ENCODE measurements around the gene SLCO4A1.

The SLCO4A1 gene

GRCh38 chr20:62639765-62640164, 2.5 kb upstream of the SLCO4A1 start:
- no peaks in the 10 kb centered on the region for H3K9me3 ChIP-seq (ENCODE audit: control insufficient read depth, low read length)
- H2BK12ac ChIP-seq (ENCODE audit: low read length in 2 of 2): no peak overlapping the region
- WGBS: 86% methylated on average over 1 of the region's 9 CpGs
- no peak overlapping the region for H2BK120ac ChIP-seq (ENCODE audit: low read depth, low read length)
- peaks cover 48% of the 10 kb centered on the region for H3K4me1 ChIP-seq (ENCODE audit: control insufficient read depth, insufficient read depth, low read depth, low read length)
- H2BK15ac ChIP-seq (ENCODE audit: low read depth, poor library complexity, severe bottlenecking): no peak overlapping the region
- H3K18ac ChIP-seq (ENCODE audit: low read depth in 1 of 2, low read length in 2 of 2): no peak overlapping the region
- no peak overlapping the region for H4K91ac ChIP-seq (ENCODE audit: low read length)
- H3K4me3 ChIP-seq (ENCODE audit: insufficient read depth in 1 of 2, low read depth in 1 of 2, low read length in 2 of 2): no peak overlapping the region
- no peak overlapping the region for H3K4me2 ChIP-seq (ENCODE audit: low read length, poor library complexity, severe bottlenecking)
- DNase-seq: no peak
- peaks cover 0 to 2% of the 10 kb centered on the region in 2 experiments for H3K36me3 ChIP-seq (ENCODE audit: control insufficient read depth in 1 of 2, insufficient read depth in 2 of 2, low read depth in 1 of 2, low read length in 2 of 2)
- H3K27me3 ChIP-seq (ENCODE audit: control insufficient read depth in 1 of 2, insufficient read depth in 1 of 2, low read length in 2 of 2): peaks cover 0 to 67% of the 10 kb centered on the region in 2 experiments
- no peak overlapping the region for H3K4ac ChIP-seq (ENCODE audit: low read depth in 1 of 2, low read length in 2 of 2)
- H3K14ac ChIP-seq (ENCODE audit: low read length in 2 of 2): no peak overlapping the region
- no peak overlapping the region for H2AK5ac ChIP-seq (ENCODE audit: low read length, severe bottlenecking)
- H3K79me1 ChIP-seq (replicated peaks; ENCODE audit: low read length, poor library complexity, severe bottlenecking): peaks cover 3% of the 10 kb centered on the region
- no peak overlapping the region for H2BK5ac ChIP-seq (ENCODE audit: low read depth, low read length, poor library complexity, severe bottlenecking)
- H2AFZ ChIP-seq (ENCODE audit: low read depth, low read length): no peak overlapping the region
- H3K27ac ChIP-seq (ENCODE audit: low read length, poor library complexity, severe bottlenecking): no peak overlapping the region
- no peak overlapping the region for H3K9ac ChIP-seq (ENCODE audit: low read length)
- no peak overlapping the region for H3K23ac ChIP-seq (ENCODE audit: low read length in 2 of 2)
- no peak overlapping the region for H4K8ac ChIP-seq (ENCODE audit: low read length)

- no peak overlapping the region for H3K4me3 ChIP-seq (ENCODE audit: insufficient read depth in 1 of 2, low read depth in 1 of 2, low read length in 2 of 2)
- no peak overlapping the region for H3K27ac ChIP-seq (ENCODE audit: low read length, poor library complexity, severe bottlenecking)
- H3K23ac ChIP-seq (ENCODE audit: low read length in 2 of 2): no peak overlapping the region
- no peak overlapping the region for H4K8ac ChIP-seq (ENCODE audit: low read length)
- H2BK12ac ChIP-seq (ENCODE audit: low read length in 2 of 2): no peak overlapping the region
- H4K91ac ChIP-seq (ENCODE audit: low read length): no peak overlapping the region
- peak overlapping the region; percentile 18 for H2AK5ac ChIP-seq (ENCODE audit: low read length, severe bottlenecking)
- no peaks in the 10 kb centered on the region for H3K9me3 ChIP-seq (ENCODE audit: control insufficient read depth, low read length)
- H2BK15ac ChIP-seq (ENCODE audit: low read depth, poor library complexity, severe bottlenecking): no peak overlapping the region
- H3K27me3 ChIP-seq (ENCODE audit: control insufficient read depth in 1 of 2, insufficient read depth in 1 of 2, low read length in 2 of 2): peaks cover 0 to 61% of the 10 kb centered on the region in 2 experiments
- no peak overlapping the region for H3K4ac ChIP-seq (ENCODE audit: low read depth in 1 of 2, low read length in 2 of 2)
- peaks cover 8% of the 10 kb centered on the region for H3K79me1 ChIP-seq (replicated peaks; ENCODE audit: low read length, poor library complexity, severe bottlenecking)
- H3K4me2 ChIP-seq (ENCODE audit: low read length, poor library complexity, severe bottlenecking): no peak overlapping the region
- peaks cover 0 to 7% of the 10 kb centered on the region in 2 experiments for H3K36me3 ChIP-seq (ENCODE audit: control insufficient read depth in 1 of 2, insufficient read depth in 2 of 2, low read depth in 1 of 2, low read length in 2 of 2)
- H3K18ac ChIP-seq (ENCODE audit: low read depth in 1 of 2, low read length in 2 of 2): no peak overlapping the region
- H3K14ac ChIP-seq (ENCODE audit: low read length in 2 of 2): no peak overlapping the region
- H2BK5ac ChIP-seq (ENCODE audit: low read depth, low read length, poor library complexity, severe bottlenecking): no peak overlapping the region
- DNase-seq: no peak
- H2BK120ac ChIP-seq (ENCODE audit: low read depth, low read length): no peak overlapping the region
- H3K4me1 ChIP-seq (ENCODE audit: control insufficient read depth, insufficient read depth, low read depth, low read length): peaks cover 55% of the 10 kb centered on the region
- WGBS: 85% methylated on average over 9 of the region's 9 CpGs
- H2AFZ ChIP-seq (ENCODE audit: low read depth, low read length): no peak overlapping the region
- H3K9ac ChIP-seq (ENCODE audit: low read length): no peak overlapping the region
Observed at GRCh38 chr20:62640870-62641269, 1.4 kb upstream of the SLCO4A1 start.

GRCh38 chr20:62641321-62642050, 817 bp upstream of the SLCO4A1 start:
- DNase-seq: no peak
- Histone ChIP-seq H4K8ac (ENCODE audit: low read length) (no peak overlapping the region), H3K9ac (ENCODE audit: low read length) (peak overlapping the region; percentile 50), H3K4me3 (ENCODE audit: insufficient read depth in 1 of 2, low read depth in 1 of 2, low read length in 2 of 2) (peak overlapping the region; percentile 70 to 79), H3K9me3 (ENCODE audit: control insufficient read depth, low read length) (no peaks in the 10 kb centered on the region), H3K18ac (ENCODE audit: low read depth in 1 of 2, low read length in 2 of 2) (no peak overlapping the region), H4K91ac (ENCODE audit: low read length) (no peak overlapping the region), H2BK120ac (ENCODE audit: low read depth, low read length) (no peak overlapping the region), H2BK5ac (ENCODE audit: low read depth, low read length, poor library complexity, severe bottlenecking) (no peak overlapping the region), H2AFZ (ENCODE audit: low read depth, low read length) (no peak overlapping the region), H3K27ac (ENCODE audit: low read length, poor library complexity, severe bottlenecking) (no peak overlapping the region), H3K27me3 (ENCODE audit: control insufficient read depth in 1 of 2, insufficient read depth in 1 of 2, low read length in 2 of 2) (peaks cover 0 to 55% of the 10 kb centered on the region in 2 experiments), H2AK5ac (ENCODE audit: low read length, severe bottlenecking) (no peak overlapping the region), H3K4ac (ENCODE audit: low read depth in 1 of 2, low read length in 2 of 2) (no peak overlapping the region), H3K4me2 (ENCODE audit: low read length, poor library complexity, severe bottlenecking) (peak overlapping the region; percentile 96), H3K36me3 (ENCODE audit: control insufficient read depth in 1 of 2, insufficient read depth in 2 of 2, low read depth in 1 of 2, low read length in 2 of 2) (peaks cover 0 to 13% of the 10 kb centered on the region in 2 experiments), H2BK12ac (ENCODE audit: low read length in 2 of 2) (no peak overlapping the region), H3K23ac (ENCODE audit: low read length in 2 of 2) (no peak overlapping the region), H3K79me1 (replicated peaks; ENCODE audit: low read length, poor library complexity, severe bottlenecking) (peaks cover 12% of the 10 kb centered on the region), H3K14ac (ENCODE audit: low read length in 2 of 2) (no peak overlapping the region), H3K4me1 (ENCODE audit: control insufficient read depth, insufficient read depth, low read depth, low read length) (peaks cover 54% of the 10 kb centered on the region), H2BK15ac (ENCODE audit: low read depth, poor library complexity, severe bottlenecking) (no peak overlapping the region)
- WGBS: 44% methylated on average over 30 of the region's 32 CpGs

- H3K14ac ChIP-seq (ENCODE audit: low read length in 2 of 2): no peak overlapping the region
- H3K27ac ChIP-seq (ENCODE audit: low read length, poor library complexity, severe bottlenecking): no peak overlapping the region
- no peak overlapping the region for H3K18ac ChIP-seq (ENCODE audit: low read depth in 1 of 2, low read length in 2 of 2)
- H4K8ac ChIP-seq (ENCODE audit: low read length): no peak overlapping the region
- H3K36me3 ChIP-seq (ENCODE audit: control insufficient read depth in 1 of 2, insufficient read depth in 2 of 2, low read depth in 1 of 2, low read length in 2 of 2): peaks cover 0 to 23% of the 10 kb centered on the region in 2 experiments
- H3K4ac ChIP-seq (ENCODE audit: low read depth in 1 of 2, low read length in 2 of 2): no peak overlapping the region
- H2BK120ac ChIP-seq (ENCODE audit: low read depth, low read length): no peak overlapping the region
- H2BK15ac ChIP-seq (ENCODE audit: low read depth, poor library complexity, severe bottlenecking): no peak overlapping the region
- peaks cover 0 to 42% of the 10 kb centered on the region in 2 experiments for H3K27me3 ChIP-seq (ENCODE audit: control insufficient read depth in 1 of 2, insufficient read depth in 1 of 2, low read length in 2 of 2)
- no peak overlapping the region for H2BK12ac ChIP-seq (ENCODE audit: low read length in 2 of 2)
- H3K4me2 ChIP-seq (ENCODE audit: low read length, poor library complexity, severe bottlenecking): peak overlapping the region; percentile 96
- no peak overlapping the region for H2AFZ ChIP-seq (ENCODE audit: low read depth, low read length)
- H2BK5ac ChIP-seq (ENCODE audit: low read depth, low read length, poor library complexity, severe bottlenecking): no peak overlapping the region
- H3K23ac ChIP-seq (ENCODE audit: low read length in 2 of 2): peak overlapping the region in 1 of 2 experiments; percentile 27
- no peak overlapping the region for H4K91ac ChIP-seq (ENCODE audit: low read length)
- no peak overlapping the region for H2AK5ac ChIP-seq (ENCODE audit: low read length, severe bottlenecking)
- H3K4me3 ChIP-seq (ENCODE audit: insufficient read depth in 1 of 2, low read depth in 1 of 2, low read length in 2 of 2): peak overlapping the region; percentile 70 to 79
- H3K9ac ChIP-seq (ENCODE audit: low read length): peak overlapping the region; percentile 60
- 5% methylated on average over 60 of the region's 84 CpGs for WGBS
- DNase-seq: no peak
- no peaks in the 10 kb centered on the region for H3K9me3 ChIP-seq (ENCODE audit: control insufficient read depth, low read length)
- peaks cover 20% of the 10 kb centered on the region for H3K79me1 ChIP-seq (replicated peaks; ENCODE audit: low read length, poor library complexity, severe bottlenecking)
- peaks cover 61% of the 10 kb centered on the region for H3K4me1 ChIP-seq (ENCODE audit: control insufficient read depth, insufficient read depth, low read depth, low read length)
Observed at GRCh38 chr20:62642666-62643520, 590 bp downstream of the SLCO4A1 start.

All from mesenchymal stem cell (in vitro differentiated cells and primary cell).